ES-I3 (cell line): ENCODE results near the gene SNX25.
"Not testable (repeated sequence)": the region's sequence is repeated elsewhere in the genome, so short reads cannot be mapped to it uniquely, and the experiment has no call there.

Experiments used
- H3K36me3 ChIP-seq: 2 replicates; pipeline ENCODE4 v1.6.1; 2013; ENCODE audit warnings: mild to moderate bottlenecking, low read length, control low read depth, moderate library complexity; ENCODE audit not compliant: insufficient read depth
- H3K4me1 ChIP-seq: 2 replicates; pipeline ENCODE4 v1.6.1; 2013; ENCODE audit warnings: mild to moderate bottlenecking, control low read depth, low read length; ENCODE audit not compliant: insufficient read depth
- H3K9ac ChIP-seq: 2 replicates; pipeline ENCODE4 v1.6.1; 2013; ENCODE audit warnings: low read depth, mild to moderate bottlenecking, low read length, moderate library complexity
- H3K9me3 ChIP-seq: 2 replicates; pipeline ENCODE4 v1.6.1; 2013; ENCODE audit warnings: mild to moderate bottlenecking, low read length, moderate library complexity; ENCODE audit not compliant: control insufficient read depth, insufficient read depth

The SNX25 gene

GRCh38 chr4:185255868-185256267 is 46.5 kb downstream of the SNX25 start:
- H3K9ac ChIP-seq: no peak overlapping the region

GRCh38 chr4:185256446-185256845 is 47.0 kb downstream of the SNX25 start:
- Histone ChIP-seq H3K9me3 (no peaks in the 10 kb centered on the region), H3K4me1 (peaks cover 21% of the 10 kb centered on the region), H3K9ac (no peak overlapping the region), H3K36me3 (0 out of 2 replicates have a peak, but pooled peaks cover 4% of the 10 kb centered on the region)

More at GRCh38 chr4:185255868-185256267, 46.5 kb downstream of the SNX25 start:
- Histone ChIP-seq H3K36me3 (0 out of 2 replicates have a peak, but pooled peaks cover 4% of the 10 kb centered on the region), H3K9me3 (no peaks in the 10 kb centered on the region), H3K4me1 (peaks cover 21% of the 10 kb centered on the region)

- no peaks in the 10 kb centered on the region for H3K9me3 ChIP-seq
- 0 out of 2 replicates have a peak, but pooled peaks cover 4% of the 10 kb centered on the region for H3K36me3 ChIP-seq
- H3K4me1 ChIP-seq: peaks cover 21% of the 10 kb centered on the region
- H3K9ac ChIP-seq: no peak overlapping the region
These were observed 47.7 kb downstream of the SNX25 start for GRCh38 chr4:185257086-185257485.

GRCh38 chr4:185257694-185258093 is 48.3 kb downstream of the SNX25 start:
- peaks cover 21% of the 10 kb centered on the region for H3K4me1 ChIP-seq
- H3K9me3 ChIP-seq: no peaks in the 10 kb centered on the region
- 0 out of 2 replicates have a peak, but pooled peaks cover 4% of the 10 kb centered on the region for H3K36me3 ChIP-seq
- no peak overlapping the region for H3K9ac ChIP-seq

GRCh38 chr4:185258741-185259140 is 49.3 kb downstream of the SNX25 start:
- H3K9me3 ChIP-seq, H3K36me3 ChIP-seq, H3K9ac ChIP-seq: not testable (repeated sequence)
- peaks cover 20% of the 10 kb centered on the region for H3K4me1 ChIP-seq

- Histone ChIP-seq H3K36me3 (0 out of 2 replicates have a peak, but pooled peaks cover 4% of the 10 kb centered on the region), H3K4me1 (peaks cover 12% of the 10 kb centered on the region; the same call in 1 of the 2 replicates), H3K9me3 (no peaks in the 10 kb centered on the region), H3K9ac (no peak overlapping the region)
These were observed 50.3 kb downstream of the SNX25 start for GRCh38 chr4:185259719-185260118.

GRCh38 chr4:185261946-185262345 is 52.5 kb downstream of the SNX25 start:
- no peaks in the 10 kb centered on the region for H3K9me3 ChIP-seq
- 0 out of 2 replicates have a peak, but pooled peaks cover 4% of the 10 kb centered on the region for H3K36me3 ChIP-seq
- H3K4me1 ChIP-seq: peaks cover 8% of the 10 kb centered on the region
- H3K9ac ChIP-seq: no peak overlapping the region

GRCh38 chr4:185263419-185263818 is 54.0 kb downstream of the SNX25 start:
- Histone ChIP-seq H3K9me3 (no peaks in the 10 kb centered on the region), H3K36me3 (0 out of 2 replicates have a peak, but pooled peaks cover 4% of the 10 kb centered on the region), H3K9ac (no peak overlapping the region), H3K4me1 (peaks cover 8% of the 10 kb centered on the region; the same call in 1 of the 2 replicates)

GRCh38 chr4:185265942-185266341 is 56.5 kb downstream of the SNX25 start:
- no peaks in the 10 kb centered on the region for H3K36me3 ChIP-seq
- H3K9ac ChIP-seq: no peak overlapping the region
- H3K9me3 ChIP-seq: no peaks in the 10 kb centered on the region
- no peaks in the 10 kb centered on the region; the same call in 1 of the 2 replicates for H3K4me1 ChIP-seq

GRCh38 chr4:185269286-185269685 is 59.9 kb downstream of the SNX25 start:
- H3K9me3 ChIP-seq: no peaks in the 10 kb centered on the region
- no peak overlapping the region for H3K9ac ChIP-seq
- H3K36me3 ChIP-seq: no peaks in the 10 kb centered on the region
- H3K4me1 ChIP-seq: peaks cover 16% of the 10 kb centered on the region; the same call in 1 of the 2 replicates

GRCh38 chr4:185270037-185270436 is 60.6 kb downstream of the SNX25 start:
- Histone ChIP-seq H3K36me3 (no peaks in the 10 kb centered on the region), H3K9ac (no peak overlapping the region), H3K9me3 (no peaks in the 10 kb centered on the region), H3K4me1 (peaks cover 16% of the 10 kb centered on the region; the same call in 1 of the 2 replicates)

GRCh38 chr4:185270885-185271284 is 61.5 kb downstream of the SNX25 start:
- Histone ChIP-seq H3K9me3 (no peaks in the 10 kb centered on the region), H3K36me3 (no peaks in the 10 kb centered on the region), H3K4me1 (peaks cover 16% of the 10 kb centered on the region; the same call in 1 of the 2 replicates), H3K9ac (no peak overlapping the region)

GRCh38 chr4:185272245-185272644 is 62.8 kb downstream of the SNX25 start:
- peaks cover 16% of the 10 kb centered on the region; the same call in 1 of the 2 replicates for H3K4me1 ChIP-seq
- no peaks in the 10 kb centered on the region for H3K36me3 ChIP-seq
- H3K9ac ChIP-seq: no peak overlapping the region
- H3K9me3 ChIP-seq: no peaks in the 10 kb centered on the region

- Histone ChIP-seq H3K9ac (no peak overlapping the region), H3K9me3 (no peaks in the 10 kb centered on the region), H3K4me1 (peaks cover 16% of the 10 kb centered on the region; the same call in 1 of the 2 replicates), H3K36me3 (no peaks in the 10 kb centered on the region)
These were observed 66.1 kb downstream of the SNX25 start for GRCh38 chr4:185275501-185275900.

GRCh38 chr4:185276036-185276435 is 66.6 kb downstream of the SNX25 start:
- peaks cover 16% of the 10 kb centered on the region; the same call in 1 of the 2 replicates for H3K4me1 ChIP-seq
- no peaks in the 10 kb centered on the region for H3K9me3 ChIP-seq
- no peak overlapping the region for H3K9ac ChIP-seq
- H3K36me3 ChIP-seq: no peaks in the 10 kb centered on the region
